ENCODE data around the gene FAXC. TPM values are rescaled to one million over a fixed set of nuclear protein-coding genes. Genes with fewer than 3 reads are reported as not detected.
"Not testable (repeated sequence)": the region's sequence is repeated elsewhere in the genome, so short reads cannot be mapped to it uniquely, and the experiment has no call there.

Gene FAXC
- total RNA-seq, 1 experiment from 2014 or later, result not detected

- H3K36me3 ChIP-seq (ENCODE audit: insufficient read depth, low read length), result no peaks in the 10 kb centered on the region
- H4K20me1 ChIP-seq (ENCODE audit: insufficient read depth, low read depth, low read length), result no peaks in the 10 kb centered on the region
- H3K27ac ChIP-seq (ENCODE audit: low read length), result no peak overlapping the region
- no peaks in the 10 kb centered on the region for H3K4me1 ChIP-seq (ENCODE audit: low read length)
- H3K79me2 ChIP-seq (ENCODE audit: low read length), result no peaks in the 10 kb centered on the region
- no peak for DNase-seq
- H3K27me3 ChIP-seq (ENCODE audit: low read length), result no peaks in the 10 kb centered on the region
- no peak overlapping the region for H3K4me2 ChIP-seq (ENCODE audit: low read depth, low read length, poor library complexity, severe bottlenecking)
- no peak overlapping the region for H3K4me3 ChIP-seq (ENCODE audit: low read length)
- no peak overlapping the region for H2AFZ ChIP-seq (ENCODE audit: low read length)
- H3K9ac ChIP-seq (ENCODE audit: low read length), result no peak overlapping the region
- no peaks in the 10 kb centered on the region for H3K9me2 ChIP-seq (replicated peaks; ENCODE audit: insufficient read depth, low read length)
- no peaks in the 10 kb centered on the region for H3K9me3 ChIP-seq (ENCODE audit: low read length)
These were observed 945 bp downstream of the FAXC start for GRCh38 chr6:99348288-99349170.

GRCh38 chr6:99347804-99348203, 1.7 kb downstream of the FAXC start:
- H3K79me2 ChIP-seq (ENCODE audit: low read length), result no peaks in the 10 kb centered on the region
- no peaks in the 10 kb centered on the region for H3K9me2 ChIP-seq (replicated peaks; ENCODE audit: insufficient read depth, low read length)
- no peak overlapping the region for H3K4me2 ChIP-seq (ENCODE audit: low read depth, low read length, poor library complexity, severe bottlenecking)
- no peaks in the 10 kb centered on the region for H3K4me1 ChIP-seq (ENCODE audit: low read length)
- H3K27ac ChIP-seq (ENCODE audit: low read length), result no peak overlapping the region
- no peak overlapping the region for H3K9ac ChIP-seq (ENCODE audit: low read length)
- H2AFZ ChIP-seq (ENCODE audit: low read length), result no peak overlapping the region
- H3K4me3 ChIP-seq (ENCODE audit: low read length), result no peak overlapping the region
- H3K36me3 ChIP-seq (ENCODE audit: insufficient read depth, low read length), result no peaks in the 10 kb centered on the region
- H3K27me3 ChIP-seq (ENCODE audit: low read length), result no peaks in the 10 kb centered on the region
- H4K20me1 ChIP-seq (ENCODE audit: insufficient read depth, low read depth, low read length), result no peaks in the 10 kb centered on the region
- H3K9me3 ChIP-seq (ENCODE audit: low read length), result no peaks in the 10 kb centered on the region
- no peak for DNase-seq

DNA sequence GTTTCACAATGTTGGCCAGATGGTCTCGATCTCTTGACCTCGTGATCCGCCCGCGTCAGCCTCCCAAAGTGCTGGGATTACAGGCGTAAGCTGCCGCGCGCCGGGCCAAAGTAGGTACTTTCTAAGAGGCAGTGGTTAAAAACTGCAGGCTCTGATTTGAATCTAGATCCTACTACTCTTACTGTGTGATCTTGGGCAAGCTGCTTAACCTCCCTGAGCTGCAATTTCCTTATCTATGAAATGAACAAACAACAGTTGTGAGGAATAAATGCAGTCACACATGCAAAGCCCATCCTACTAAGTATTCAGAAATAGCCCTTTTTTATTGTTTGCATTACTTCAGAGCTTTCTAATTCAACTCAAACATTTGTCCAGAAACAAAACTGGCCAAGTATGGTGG, 2.9 kb downstream of the FAXC start:
- H3K9ac ChIP-seq (ENCODE audit: low read length), result no peak overlapping the region
- H3K4me3 ChIP-seq (ENCODE audit: low read length), result no peak overlapping the region
- H3K9me2 ChIP-seq (replicated peaks; ENCODE audit: insufficient read depth, low read length), result no peaks in the 10 kb centered on the region
- H3K9me3 ChIP-seq (ENCODE audit: low read length), result no peaks in the 10 kb centered on the region
- H3K36me3 ChIP-seq (ENCODE audit: insufficient read depth, low read length), result no peaks in the 10 kb centered on the region
- no peak overlapping the region for H3K27ac ChIP-seq (ENCODE audit: low read length)
- no peaks in the 10 kb centered on the region for H3K79me2 ChIP-seq (ENCODE audit: low read length)
- H3K4me1 ChIP-seq (ENCODE audit: low read length), result no peaks in the 10 kb centered on the region
- no peaks in the 10 kb centered on the region for H4K20me1 ChIP-seq (ENCODE audit: insufficient read depth, low read depth, low read length)
- DNase-seq, result no peak
- H2AFZ ChIP-seq (ENCODE audit: low read length), result no peak overlapping the region
- H3K27me3 ChIP-seq (ENCODE audit: low read length), result no peaks in the 10 kb centered on the region
- H3K4me2 ChIP-seq (ENCODE audit: low read depth, low read length, poor library complexity, severe bottlenecking), result no peak overlapping the region

GRCh38 chr6:99345164-99345563, 4.3 kb downstream of the FAXC start:
- H3K9me2 ChIP-seq (replicated peaks; ENCODE audit: insufficient read depth, low read length), result no peaks in the 10 kb centered on the region
- H3K9ac ChIP-seq (ENCODE audit: low read length), result no peak overlapping the region
- no peaks in the 10 kb centered on the region for H3K79me2 ChIP-seq (ENCODE audit: low read length)
- H3K4me2 ChIP-seq (ENCODE audit: low read depth, low read length, poor library complexity, severe bottlenecking), result no peak overlapping the region
- H3K27ac ChIP-seq (ENCODE audit: low read length), result no peak overlapping the region
- no peaks in the 10 kb centered on the region for H3K4me1 ChIP-seq (ENCODE audit: low read length)
- H3K36me3 ChIP-seq (ENCODE audit: insufficient read depth, low read length), result no peaks in the 10 kb centered on the region
- H4K20me1 ChIP-seq (ENCODE audit: insufficient read depth, low read depth, low read length), result no peaks in the 10 kb centered on the region
- H2AFZ ChIP-seq (ENCODE audit: low read length), result no peak overlapping the region
- DNase-seq, result no peak
- H3K27me3 ChIP-seq (ENCODE audit: low read length), result no peaks in the 10 kb centered on the region
- no peaks in the 10 kb centered on the region for H3K9me3 ChIP-seq (ENCODE audit: low read length)
- no peak overlapping the region for H3K4me3 ChIP-seq (ENCODE audit: low read length)

GRCh38 chr6:99344289-99344688, 5.2 kb downstream of the FAXC start:
- Histone ChIP-seq H3K9ac (ENCODE audit: low read length) (no peak overlapping the region), H3K4me1 (ENCODE audit: low read length) (no peaks in the 10 kb centered on the region), H3K4me3 (ENCODE audit: low read length) (no peak overlapping the region), H4K20me1 (ENCODE audit: insufficient read depth, low read depth, low read length) (no peaks in the 10 kb centered on the region), H3K27ac (ENCODE audit: low read length) (no peak overlapping the region), H3K9me3 (ENCODE audit: low read length) (no peaks in the 10 kb centered on the region), H3K79me2 (ENCODE audit: low read length) (no peaks in the 10 kb centered on the region), H2AFZ (ENCODE audit: low read length) (no peak overlapping the region), H3K9me2 (replicated peaks; ENCODE audit: insufficient read depth, low read length) (no peaks in the 10 kb centered on the region), H3K36me3 (ENCODE audit: insufficient read depth, low read length) (no peaks in the 10 kb centered on the region), H3K4me2 (ENCODE audit: low read depth, low read length, poor library complexity, severe bottlenecking) (no peak overlapping the region), H3K27me3 (ENCODE audit: low read length) (no peaks in the 10 kb centered on the region)
- no peak for DNase-seq

DNA sequence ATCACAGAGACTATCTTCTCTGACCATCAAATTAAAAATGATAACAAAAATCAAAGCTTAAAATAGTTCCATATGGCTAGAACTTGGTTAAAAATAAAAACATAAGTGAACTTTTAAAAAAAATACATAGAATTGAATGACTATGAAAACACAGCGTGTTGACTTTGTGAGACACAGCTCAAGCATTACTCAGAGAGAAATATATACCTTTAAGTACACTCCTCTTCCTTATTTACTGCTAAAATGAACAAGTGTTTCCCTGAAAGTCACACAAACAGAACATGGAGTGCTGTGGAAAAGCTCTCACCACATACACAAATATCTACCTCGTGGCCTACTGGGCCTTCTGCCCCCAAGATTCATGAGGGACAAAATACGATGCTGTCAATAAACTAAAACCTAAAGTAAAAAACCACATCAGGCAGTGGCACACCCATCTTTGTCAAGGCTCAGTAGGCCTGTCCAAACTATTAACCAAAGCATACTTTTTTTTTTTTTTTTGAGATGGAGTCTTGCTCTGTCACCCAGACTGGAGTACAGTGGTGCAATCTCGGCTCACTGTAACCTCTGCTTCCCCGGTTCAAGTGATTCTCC, 7.5 kb downstream of the FAXC start:
- Histone ChIP-seq H3K79me2 (ENCODE audit: low read length) (no peaks in the 10 kb centered on the region), H3K4me2 (ENCODE audit: low read depth, low read length, poor library complexity, severe bottlenecking) (no peak overlapping the region), H3K27ac (ENCODE audit: low read length) (no peak overlapping the region), H3K4me1 (ENCODE audit: low read length) (no peaks in the 10 kb centered on the region), H3K9me3 (ENCODE audit: low read length) (no peaks in the 10 kb centered on the region), H3K36me3 (ENCODE audit: insufficient read depth, low read length) (no peaks in the 10 kb centered on the region), H3K4me3 (ENCODE audit: low read length) (no peak overlapping the region), H4K20me1 (ENCODE audit: insufficient read depth, low read depth, low read length) (no peaks in the 10 kb centered on the region), H2AFZ (ENCODE audit: low read length) (no peak overlapping the region), H3K27me3 (ENCODE audit: low read length) (no peaks in the 10 kb centered on the region), H3K9me2 (replicated peaks; ENCODE audit: insufficient read depth, low read length) (no peaks in the 10 kb centered on the region), H3K9ac (ENCODE audit: low read length) (no peak overlapping the region)
- DNase-seq, result no peak

- H3K27ac ChIP-seq (ENCODE audit: low read length), result no peak overlapping the region
- no peak overlapping the region for H3K4me2 ChIP-seq (ENCODE audit: low read depth, low read length, poor library complexity, severe bottlenecking)
- no peaks in the 10 kb centered on the region for H3K27me3 ChIP-seq (ENCODE audit: low read length)
- H4K20me1 ChIP-seq (ENCODE audit: insufficient read depth, low read depth, low read length), result no peaks in the 10 kb centered on the region
- H3K79me2 ChIP-seq (ENCODE audit: low read length), result no peaks in the 10 kb centered on the region
- no peak overlapping the region for H2AFZ ChIP-seq (ENCODE audit: low read length)
- peaks cover 8% of the 10 kb centered on the region for H3K4me1 ChIP-seq (ENCODE audit: low read length)
- DNase-seq, result no peak
- no peaks in the 10 kb centered on the region for H3K36me3 ChIP-seq (ENCODE audit: insufficient read depth, low read length)
- H3K4me3 ChIP-seq (ENCODE audit: low read length), result no peak overlapping the region
- H3K9me2 ChIP-seq (replicated peaks; ENCODE audit: insufficient read depth, low read length), result no peaks in the 10 kb centered on the region
- H3K9me3 ChIP-seq (ENCODE audit: low read length), result no peaks in the 10 kb centered on the region
- no peak overlapping the region for H3K9ac ChIP-seq (ENCODE audit: low read length)
These were observed 11.3 kb downstream of the FAXC start for GRCh38 chr6:99338188-99338587.

DNA sequence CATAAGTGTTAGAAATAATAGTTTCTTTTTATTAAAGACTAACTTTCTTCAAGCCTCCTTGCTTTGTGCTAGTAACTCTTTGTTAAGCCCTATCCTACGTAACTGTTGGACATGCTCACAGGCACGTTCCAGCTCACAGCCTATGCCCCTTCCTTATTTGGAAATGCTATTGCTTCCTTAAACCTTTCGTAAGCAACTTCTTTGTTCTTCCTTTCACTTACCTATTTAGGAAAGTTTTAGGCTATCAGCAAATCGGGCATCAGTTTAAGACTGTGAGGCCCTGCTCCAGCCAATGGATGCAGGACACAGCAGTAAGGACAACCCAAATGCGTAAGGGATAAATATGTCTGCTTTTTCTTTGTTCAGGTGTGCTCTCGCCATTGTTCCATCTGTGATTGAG, 14.2 kb downstream of the FAXC start:
- DNase-seq; H3K9ac ChIP-seq (ENCODE audit: low read length); H3K79me2 ChIP-seq (ENCODE audit: low read length); H2AFZ ChIP-seq (ENCODE audit: low read length); H3K27ac ChIP-seq (ENCODE audit: low read length); H3K4me2 ChIP-seq (ENCODE audit: low read depth, low read length, poor library complexity, severe bottlenecking); H3K36me3 ChIP-seq (ENCODE audit: insufficient read depth, low read length); H3K4me3 ChIP-seq (ENCODE audit: low read length); H3K9me2 ChIP-seq (replicated peaks; ENCODE audit: insufficient read depth, low read length); H3K27me3 ChIP-seq (ENCODE audit: low read length); H4K20me1 ChIP-seq (ENCODE audit: insufficient read depth, low read depth, low read length); H3K9me3 ChIP-seq (ENCODE audit: low read length): not testable (repeated sequence)
- H3K4me1 ChIP-seq (ENCODE audit: low read length), result peaks cover 15% of the 10 kb centered on the region

All from Karpas-422 (cell line).